ENCODE data around the gene C2orf15.

Gene C2orf15, protein sequence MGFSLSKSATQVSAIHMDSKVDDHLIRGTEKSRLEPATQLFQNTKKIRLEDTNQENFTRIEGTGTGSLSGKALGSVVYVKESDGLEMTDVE

DNA sequence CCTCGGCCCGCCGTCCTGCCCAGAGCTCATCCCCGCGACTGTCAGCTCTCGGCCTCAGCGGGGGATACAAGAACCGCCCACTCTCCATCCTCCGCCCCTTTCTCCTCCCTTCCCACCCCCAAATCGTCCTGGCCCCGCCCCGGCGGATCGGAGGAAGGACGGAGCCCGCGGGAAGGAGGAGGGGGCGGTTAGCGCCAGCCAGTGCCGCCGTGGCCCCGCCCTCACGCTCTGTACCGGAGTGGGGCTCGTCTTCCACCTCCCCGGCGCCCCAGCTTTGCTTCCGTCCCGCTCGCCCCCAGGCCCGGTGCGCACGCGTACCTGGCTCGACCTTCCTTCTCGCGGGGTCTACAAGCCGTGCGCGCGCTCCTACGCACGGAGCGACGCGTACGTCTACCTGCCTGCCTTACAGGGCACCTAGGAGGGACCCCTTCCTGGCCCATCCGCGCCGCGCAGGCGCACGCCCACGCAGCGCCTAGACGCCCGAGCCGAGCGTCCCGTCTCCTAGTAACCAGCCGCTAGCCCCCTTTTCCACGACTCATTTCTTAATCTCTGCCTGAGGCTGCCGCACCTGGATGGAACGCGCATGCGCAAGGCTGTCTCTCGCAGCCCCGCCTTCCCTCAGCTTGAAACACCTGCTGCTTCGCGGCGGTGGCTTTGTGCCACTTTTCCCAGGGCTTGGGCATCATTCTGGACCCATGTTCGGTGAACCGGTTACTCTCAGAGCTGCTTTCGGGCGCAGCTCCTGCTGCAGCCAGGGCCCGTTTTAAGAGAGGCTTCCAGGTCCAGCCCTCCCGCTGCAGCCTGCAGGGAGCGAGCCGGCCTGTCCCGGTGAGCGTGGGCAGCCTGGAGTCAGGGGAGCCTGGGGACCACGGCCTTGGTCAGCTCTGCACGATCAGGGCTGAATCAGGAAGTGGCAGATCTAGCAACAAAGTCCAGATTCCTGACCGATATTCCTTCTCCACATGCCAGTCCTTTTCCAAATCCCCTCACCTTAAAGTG, at the start of gene C2orf15:
TSS of gene C2orf15 (plus strand) at position 598 of the 999 bp plus-strand sequence. CDS start 8,852 bp downstream, outside the sequence.
- Histone ChIP-seq H3K4me3 (ENCODE audit: low read depth, low read length) (peak within 1 kb of the TSS; percentile 83), H3K36me3 (replicated peaks) (no peaks in the 10 kb centered on the region), H3K27me3 (replicated peaks) (no peaks in the 10 kb centered on the region), H3K27ac (no peak within 1 kb of the TSS)
- DNase-seq: peak; percentile 74
- in situ Hi-C loops (cut with HindIII; ENCODE audit: low pct_ligation_motif_present, low sequenced_read_pairs): no loop called here
- TF ChIP-seq, protein P1, sequence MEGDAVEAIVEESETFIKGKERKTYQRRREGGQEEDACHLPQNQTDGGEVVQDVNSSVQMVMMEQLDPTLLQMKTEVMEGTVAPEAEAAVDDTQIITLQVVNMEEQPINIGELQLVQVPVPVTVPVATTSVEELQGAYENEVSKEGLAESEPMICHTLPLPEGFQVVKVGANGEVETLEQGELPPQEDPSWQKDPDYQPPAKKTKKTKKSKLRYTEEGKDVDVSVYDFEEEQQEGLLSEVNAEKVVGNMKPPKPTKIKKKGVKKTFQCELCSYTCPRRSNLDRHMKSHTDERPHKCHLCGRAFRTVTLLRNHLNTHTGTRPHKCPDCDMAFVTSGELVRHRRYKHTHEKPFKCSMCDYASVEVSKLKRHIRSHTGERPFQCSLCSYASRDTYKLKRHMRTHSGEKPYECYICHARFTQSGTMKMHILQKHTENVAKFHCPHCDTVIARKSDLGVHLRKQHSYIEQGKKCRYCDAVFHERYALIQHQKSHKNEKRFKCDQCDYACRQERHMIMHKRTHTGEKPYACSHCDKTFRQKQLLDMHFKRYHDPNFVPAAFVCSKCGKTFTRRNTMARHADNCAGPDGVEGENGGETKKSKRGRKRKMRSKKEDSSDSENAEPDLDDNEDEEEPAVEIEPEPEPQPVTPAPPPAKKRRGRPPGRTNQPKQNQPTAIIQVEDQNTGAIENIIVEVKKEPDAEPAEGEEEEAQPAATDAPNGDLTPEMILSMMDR (IDR thresholded peaks at IDR 0.05; ENCODE audit: low read depth, low read length, missing control alignments): no peak

DNA sequence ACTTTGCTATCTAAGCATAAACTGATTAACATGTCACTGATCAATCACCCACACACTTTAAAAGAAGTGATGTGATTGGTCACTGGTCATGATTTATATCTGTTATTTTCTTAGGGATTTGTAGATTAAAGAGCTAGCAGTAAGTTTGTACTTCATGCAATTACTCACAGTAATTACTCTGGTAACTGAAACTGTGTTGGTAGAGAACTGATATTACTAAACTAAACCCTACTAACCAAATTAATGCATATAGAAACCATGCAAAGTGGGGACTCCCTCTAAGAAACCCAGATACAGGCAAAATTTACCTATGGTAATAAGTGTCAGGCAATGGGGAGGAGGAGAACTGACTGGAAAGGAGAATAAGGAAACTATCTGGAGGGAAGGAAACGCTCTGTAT, 44.8 kb upstream of the C2orf15 start:
- DNase-seq: no peak
- H3K27ac ChIP-seq: no peak overlapping the region
- in situ Hi-C loops (cut with HindIII; ENCODE audit: low pct_ligation_motif_present, low sequenced_read_pairs): no loop called here
- H3K27me3 ChIP-seq (replicated peaks): no peaks in the 10 kb centered on the region
- H3K36me3 ChIP-seq (replicated peaks): no peaks in the 10 kb centered on the region
- no peak overlapping the region for H3K4me3 ChIP-seq (ENCODE audit: low read depth, low read length)
- TF ChIP-seq, protein P1 (IDR thresholded peaks at IDR 0.05; ENCODE audit: low read depth, low read length, missing control alignments): no peak

DNA sequence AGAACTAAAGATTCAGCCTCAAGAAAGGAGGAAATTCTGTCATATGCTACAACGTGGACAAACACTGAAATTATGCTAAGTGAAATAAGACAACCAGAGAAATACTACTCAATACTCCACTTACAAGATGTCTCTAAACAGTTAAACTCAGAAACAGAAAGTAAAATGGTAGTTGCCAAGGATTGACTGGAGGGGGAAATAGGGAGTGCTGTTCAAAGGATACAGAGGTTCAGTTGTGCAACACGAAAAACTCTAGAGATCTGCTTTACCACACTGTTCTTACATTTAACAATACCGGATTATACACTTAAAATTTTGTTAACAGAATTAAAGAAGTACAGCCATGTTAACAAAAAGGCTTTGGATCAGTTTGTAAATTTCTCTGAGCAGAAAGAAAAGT, 39.8 kb upstream of the C2orf15 start:
- H3K36me3 ChIP-seq (replicated peaks): no peaks in the 10 kb centered on the region
- TF ChIP-seq, protein P1 (IDR thresholded peaks at IDR 0.05; ENCODE audit: low read depth, low read length, missing control alignments): no peak
- in situ Hi-C loops (cut with HindIII; ENCODE audit: low pct_ligation_motif_present, low sequenced_read_pairs): no loop called here
- DNase-seq: no peak
- no peak overlapping the region for H3K27ac ChIP-seq
- no peaks in the 10 kb centered on the region for H3K27me3 ChIP-seq (replicated peaks)
- H3K4me3 ChIP-seq (ENCODE audit: low read depth, low read length): no peak overlapping the region

DNA sequence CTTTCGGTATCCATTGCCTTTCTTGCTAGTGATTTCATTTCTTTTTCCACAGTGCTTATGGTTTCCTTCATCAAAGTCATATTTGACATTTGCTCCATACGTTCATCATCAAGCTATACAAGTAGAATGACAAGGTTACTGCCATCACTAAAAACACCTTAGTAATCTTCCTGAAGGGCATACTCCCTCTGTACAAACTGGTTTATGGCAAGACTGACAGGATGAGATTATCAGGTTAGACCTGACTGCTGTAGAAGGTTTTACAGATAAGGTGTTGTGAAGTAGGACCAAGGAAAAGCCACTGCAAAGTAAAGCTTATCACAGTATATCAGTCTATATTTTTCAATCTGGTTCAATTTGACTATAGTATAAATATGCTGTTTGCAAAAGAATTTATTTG, 37.5 kb upstream of the C2orf15 start:
- in situ Hi-C loops (cut with HindIII; ENCODE audit: low pct_ligation_motif_present, low sequenced_read_pairs): no loop called here
- Histone ChIP-seq H3K27ac (no peak overlapping the region), H3K27me3 (replicated peaks) (no peaks in the 10 kb centered on the region), H3K4me3 (ENCODE audit: low read depth, low read length) (no peak overlapping the region), H3K36me3 (replicated peaks) (no peaks in the 10 kb centered on the region)
- no peak for DNase-seq
- TF ChIP-seq, protein P1 (IDR thresholded peaks at IDR 0.05; ENCODE audit: low read depth, low read length, missing control alignments): no peak

DNA sequence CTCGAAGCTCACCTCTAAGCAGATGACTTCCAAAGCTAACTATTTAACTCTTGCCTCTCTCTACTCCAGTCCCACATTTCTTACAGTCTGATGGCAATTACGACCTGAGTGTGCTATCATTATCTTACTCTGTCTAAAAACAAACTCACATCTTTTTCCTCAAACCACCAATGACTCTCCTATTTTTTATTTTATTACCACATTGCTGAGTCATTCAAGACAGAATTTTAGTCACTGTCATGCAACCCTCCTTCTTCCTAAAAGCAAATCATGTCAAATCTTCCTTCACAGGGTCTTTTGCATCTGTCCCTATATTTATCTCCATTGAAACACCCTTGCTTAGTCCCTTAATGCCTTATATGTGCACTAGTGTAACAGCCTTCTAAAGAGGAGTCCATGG, 34.6 kb upstream of the C2orf15 start:
- TF ChIP-seq, protein P1 (IDR thresholded peaks at IDR 0.05; ENCODE audit: low read depth, low read length, missing control alignments): no peak
- no peak for DNase-seq
- H3K36me3 ChIP-seq (replicated peaks): no peaks in the 10 kb centered on the region
- no peaks in the 10 kb centered on the region for H3K27me3 ChIP-seq (replicated peaks)
- no peak overlapping the region for H3K4me3 ChIP-seq (ENCODE audit: low read depth, low read length)
- H3K27ac ChIP-seq: no peak overlapping the region
- in situ Hi-C loops (cut with HindIII; ENCODE audit: low pct_ligation_motif_present, low sequenced_read_pairs): no loop called here

All from brain microvascular endothelial cell (primary cell).